ENCODE results near the gene TOGARAM2.
"Not testable (repeated sequence)": the region's sequence is repeated elsewhere in the genome, so short reads cannot be mapped to it uniquely, and the experiment has no call there.

The TOGARAM2 gene

DNA sequence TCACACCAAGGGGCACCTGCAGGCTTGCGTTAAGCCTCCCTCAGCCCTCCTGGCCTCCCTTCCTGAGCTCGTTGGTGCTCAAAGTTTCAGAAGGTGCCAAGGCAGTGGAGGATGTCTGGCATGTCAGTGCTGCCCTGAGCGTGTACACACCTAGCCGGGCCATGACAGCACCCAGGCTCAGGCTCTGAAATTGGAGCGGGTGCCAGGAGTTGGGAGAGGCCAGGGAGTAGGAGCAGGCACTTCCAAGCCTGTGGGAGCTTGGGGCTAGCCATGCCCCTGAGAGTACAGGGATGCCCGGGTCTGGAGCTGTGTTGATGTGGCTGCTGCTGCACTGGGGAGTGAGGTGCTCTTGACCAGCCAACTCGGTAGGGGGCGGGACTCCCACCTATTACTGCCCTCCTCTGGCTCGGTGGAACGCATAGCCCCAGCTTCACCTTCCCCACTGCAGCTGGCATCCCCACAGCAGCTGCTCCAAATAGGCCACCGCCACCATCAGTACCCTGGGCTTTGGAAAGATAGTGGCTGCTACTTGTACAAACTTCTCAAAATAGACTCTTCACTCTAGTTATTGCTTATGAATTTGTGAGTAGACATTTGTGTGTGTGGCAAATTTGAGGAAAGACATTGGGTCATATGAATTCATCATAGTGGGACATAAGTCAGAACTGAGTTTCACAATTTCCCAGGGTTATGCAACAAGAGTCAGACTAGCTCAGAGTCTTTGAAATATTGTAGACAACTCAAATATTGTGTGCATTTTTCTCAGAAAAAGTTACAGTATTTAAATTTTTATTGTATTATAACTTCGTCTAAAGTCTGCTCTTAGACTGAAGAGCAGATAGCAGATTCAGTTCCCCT is 100.0 kb downstream of the TOGARAM2 start:
- no peak overlapping the region for H3K4me3 ChIP-seq (replicated peaks in 1 of 2; ENCODE audit: low read depth in 2 of 2, low read length in 2 of 2)
- peak; percentile 46 to 77 for DNase-seq (ENCODE audit: low read depth in 2 of 2)
- TF ChIP-seq CTCF (IDR thresholded peaks at IDR 0.05; ENCODE audit: low read depth, low read length): no peak

GRCh38 chr2:29082804-29083495 is 101.9 kb downstream of the TOGARAM2 start:
- no peak overlapping the region for H3K4me3 ChIP-seq (replicated peaks in 1 of 2; ENCODE audit: low read depth in 2 of 2, low read length in 2 of 2)
- no peak for DNase-seq (ENCODE audit: low read depth in 2 of 2)
- no peak for TF ChIP-seq CTCF (IDR thresholded peaks at IDR 0.05; ENCODE audit: low read depth, low read length)

DNA sequence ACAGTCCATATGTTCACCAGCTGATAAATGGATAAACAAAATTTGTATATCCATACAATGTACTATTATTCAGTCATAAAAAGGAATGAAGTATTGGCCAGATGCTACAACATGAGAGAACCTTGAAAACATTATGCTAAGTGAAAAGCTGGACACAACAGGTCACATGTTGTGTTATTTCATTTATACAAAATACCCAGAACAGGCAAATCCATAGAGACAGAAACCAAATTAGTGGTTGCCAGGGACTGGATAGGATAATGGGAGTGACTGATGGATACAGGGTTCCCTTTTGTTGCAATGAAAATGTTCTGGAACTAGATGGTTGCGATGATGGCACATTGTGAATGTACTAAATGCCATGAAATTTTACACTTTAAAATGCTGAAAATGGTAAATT is 103.5 kb downstream of the TOGARAM2 start:
- TF ChIP-seq CTCF (IDR thresholded peaks at IDR 0.05; ENCODE audit: low read depth, low read length): no peak
- no peak overlapping the region for H3K4me3 ChIP-seq (replicated peaks in 1 of 2; ENCODE audit: low read depth in 2 of 2, low read length in 2 of 2)
- no peak for DNase-seq (ENCODE audit: low read depth in 2 of 2)

GRCh38 chr2:29090311-29090710 is 109.2 kb downstream of the TOGARAM2 start:
- peak in 1 of 2 donors; percentile 33 for DNase-seq (ENCODE audit: low read depth in 2 of 2)
- not testable (repeated sequence) for H3K4me3 ChIP-seq (replicated peaks in 1 of 2; ENCODE audit: low read depth in 2 of 2, low read length in 2 of 2)

GRCh38 chr2:29096969-29097368 is 115.9 kb downstream of the TOGARAM2 start:
- no peak overlapping the region for H3K4me3 ChIP-seq (replicated peaks in 1 of 2; ENCODE audit: low read depth in 2 of 2, low read length in 2 of 2)
- TF ChIP-seq CTCF (IDR thresholded peaks at IDR 0.05; ENCODE audit: low read depth, low read length): no peak
- DNase-seq (ENCODE audit: low read depth in 2 of 2): no peak

- DNase-seq (ENCODE audit: low read depth in 2 of 2): no peak
- no peak overlapping the region for H3K4me3 ChIP-seq (replicated peaks in 1 of 2; ENCODE audit: low read depth in 2 of 2, low read length in 2 of 2)
- TF ChIP-seq CTCF (IDR thresholded peaks at IDR 0.05; ENCODE audit: low read depth, low read length): no peak
Measured at GRCh38 chr2:29097569-29097968, 116.5 kb downstream of the TOGARAM2 start.

DNA sequence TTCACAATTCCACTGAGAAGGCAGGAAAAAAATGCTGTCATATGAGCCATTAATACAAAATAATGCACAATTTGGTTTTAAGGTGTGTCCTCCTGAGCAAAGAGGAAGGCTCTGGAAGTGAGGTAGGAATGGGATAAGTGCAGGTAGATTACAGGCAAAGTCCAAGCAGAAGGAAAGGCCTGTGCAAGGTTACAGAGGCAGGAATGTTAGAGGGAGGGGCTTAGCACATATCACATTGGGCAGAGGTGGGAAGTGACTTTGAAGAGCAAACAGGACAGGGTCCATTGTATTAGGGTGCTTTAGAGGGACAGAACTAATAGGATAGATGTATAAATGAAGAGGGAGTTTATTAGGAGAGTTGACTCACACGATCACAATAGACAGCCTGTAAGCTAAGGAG is 119.5 kb downstream of the TOGARAM2 start:
- no peak for DNase-seq (ENCODE audit: low read depth in 2 of 2)
- no peak for TF ChIP-seq CTCF (IDR thresholded peaks at IDR 0.05; ENCODE audit: low read depth, low read length)
- H3K4me3 ChIP-seq (replicated peaks in 1 of 2; ENCODE audit: low read depth in 2 of 2, low read length in 2 of 2): no peak overlapping the region
